DOHH2 (cell line): Measurements from ENCODE around the gene EPAS1.

Experiments
- CTCF ChIP-seq: fragments of 200-600 bp; sonication (generic); IDR thresholded peaks from one replicate; pipeline ENCODE4 v1.5.1; 2014; ENCODE audit warnings: antibody characterized with exemption, mild to moderate bottlenecking, low read depth, low read length; ENCODE audit not compliant: poor library complexity, severe bottlenecking
- EZH2phosphoT487 ChIP-seq: fragments of 200-600 bp; sonication (generic); IDR thresholded peaks from 2 replicates; pipeline ENCODE4 v1.6.1; 2017; ENCODE audit warnings: borderline replicate concordance, mild to moderate bottlenecking, antibody characterized with exemption, low read length, moderate library complexity, mixed read lengths

GRCh38 chr2:46286715-46287114 is 10.5 kb upstream of the EPAS1 start:
- TF ChIP-seq CTCF = no peak
- TF ChIP-seq EZH2phosphoT487 = no peak
